ENCODE results near the gene ITGA5.

The ITGA5 gene

GRCh38 chr12:54397157-54397556, 21.9 kb downstream of the ITGA5 start:
- H3K79me2 ChIP-seq = no peaks in the 10 kb centered on the region

GRCh38 chr12:54395545-54395944, 23.5 kb downstream of the ITGA5 start:
- H3K4me1 ChIP-seq = no peaks in the 10 kb centered on the region
- no peak for TF ChIP-seq CTCF (IDR thresholded peaks at IDR 0.05)
- no peak overlapping the region for H3K4me3 ChIP-seq (ENCODE audit: low read depth, low read length)
- H3K27me3 ChIP-seq (ENCODE audit: control insufficient read depth, insufficient read depth, low read length) = no peaks in the 10 kb centered on the region
- no peak overlapping the region for H2AFZ ChIP-seq
- H3K27ac ChIP-seq = no peak overlapping the region
- no peaks in the 10 kb centered on the region for H3K36me3 ChIP-seq (ENCODE audit: control insufficient read depth, insufficient read depth, low read length)
- no peak overlapping the region for H3K9ac ChIP-seq
- no peak overlapping the region for H3K4me2 ChIP-seq (ENCODE audit: low read length)
- no peaks in the 10 kb centered on the region for H3K9me3 ChIP-seq (ENCODE audit: control insufficient read depth, low read length)
- H3K79me2 ChIP-seq = no peaks in the 10 kb centered on the region

More at GRCh38 chr12:54397157-54397556, 21.9 kb downstream of the ITGA5 start:
- no peaks in the 10 kb centered on the region for H3K27me3 ChIP-seq (ENCODE audit: control insufficient read depth, insufficient read depth, low read length)
- H2AFZ ChIP-seq = no peak overlapping the region
- no peak overlapping the region for H3K9ac ChIP-seq
- TF ChIP-seq CTCF (IDR thresholded peaks at IDR 0.05) = no peak
- H3K27ac ChIP-seq = no peak overlapping the region
- no peaks in the 10 kb centered on the region for H3K9me3 ChIP-seq (ENCODE audit: control insufficient read depth, low read length)
- H3K4me3 ChIP-seq (ENCODE audit: low read depth, low read length) = no peak overlapping the region
- H3K4me1 ChIP-seq = no peaks in the 10 kb centered on the region
- no peak overlapping the region for H3K4me2 ChIP-seq (ENCODE audit: low read length)
- H3K36me3 ChIP-seq (ENCODE audit: control insufficient read depth, insufficient read depth, low read length) = no peaks in the 10 kb centered on the region

GRCh38 chr12:54394986-54395385, 24.1 kb downstream of the ITGA5 start:
- Histone ChIP-seq H3K9ac (no peak overlapping the region), H3K27me3 (ENCODE audit: control insufficient read depth, insufficient read depth, low read length) (no peaks in the 10 kb centered on the region), H3K79me2 (no peaks in the 10 kb centered on the region), H2AFZ (no peak overlapping the region), H3K4me3 (ENCODE audit: low read depth, low read length) (no peak overlapping the region), H3K27ac (no peak overlapping the region), H3K36me3 (ENCODE audit: control insufficient read depth, insufficient read depth, low read length) (no peaks in the 10 kb centered on the region), H3K4me2 (ENCODE audit: low read length) (no peak overlapping the region), H3K4me1 (no peaks in the 10 kb centered on the region), H3K9me3 (ENCODE audit: control insufficient read depth, low read length) (no peaks in the 10 kb centered on the region)
- TF ChIP-seq CTCF (IDR thresholded peaks at IDR 0.05) = no peak

- no peaks in the 10 kb centered on the region for H3K79me2 ChIP-seq
- H3K9ac ChIP-seq = no peak overlapping the region
These were observed 24.8 kb downstream of the ITGA5 start for GRCh38 chr12:54394281-54394719.

More at GRCh38 chr12:54394281-54394719, 24.8 kb downstream of the ITGA5 start:
- Histone ChIP-seq H3K4me1 (no peaks in the 10 kb centered on the region), H3K27me3 (ENCODE audit: control insufficient read depth, insufficient read depth, low read length) (no peaks in the 10 kb centered on the region), H3K4me2 (ENCODE audit: low read length) (no peak overlapping the region), H3K9me3 (ENCODE audit: control insufficient read depth, low read length) (no peaks in the 10 kb centered on the region), H3K27ac (no peak overlapping the region), H3K36me3 (ENCODE audit: control insufficient read depth, insufficient read depth, low read length) (no peaks in the 10 kb centered on the region), H3K4me3 (ENCODE audit: low read depth, low read length) (no peak overlapping the region), H2AFZ (no peak overlapping the region)
- peak; percentile 66 for TF ChIP-seq CTCF (IDR thresholded peaks at IDR 0.05)

Data from parathyroid adenoma (tissue), 2 donors.